ENCODE measurements around the gene OR2A12. TPM values are rescaled to one million over a fixed set of nuclear protein-coding genes. Genes with fewer than 3 reads are reported as not detected.

The OR2A12 gene
- total RNA-seq, 2 donors from 2014 or later = not detected

DNA sequence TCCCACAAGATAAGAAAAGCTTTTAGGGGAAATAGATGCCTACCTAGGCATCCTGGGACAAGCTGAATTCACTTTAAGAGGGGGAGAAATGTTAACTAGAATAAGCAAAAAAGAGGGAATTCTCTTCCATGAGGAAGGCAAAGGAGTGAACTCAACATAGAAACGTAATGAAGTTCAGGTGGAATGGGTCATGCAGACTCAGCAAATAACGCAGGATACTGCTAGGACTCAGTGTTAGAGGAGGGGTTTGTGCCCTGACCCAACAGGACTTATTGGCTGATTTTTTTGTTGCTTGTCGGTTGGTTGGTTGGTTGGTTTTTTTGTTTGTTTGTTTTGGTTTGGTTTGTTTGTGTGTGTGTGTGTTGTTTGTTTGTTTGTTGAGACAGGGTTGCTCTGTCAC is 46.2 kb downstream of the OR2A12 start:
- ATAC-seq (replicated peaks in 1 of 2) = no peak

DNA sequence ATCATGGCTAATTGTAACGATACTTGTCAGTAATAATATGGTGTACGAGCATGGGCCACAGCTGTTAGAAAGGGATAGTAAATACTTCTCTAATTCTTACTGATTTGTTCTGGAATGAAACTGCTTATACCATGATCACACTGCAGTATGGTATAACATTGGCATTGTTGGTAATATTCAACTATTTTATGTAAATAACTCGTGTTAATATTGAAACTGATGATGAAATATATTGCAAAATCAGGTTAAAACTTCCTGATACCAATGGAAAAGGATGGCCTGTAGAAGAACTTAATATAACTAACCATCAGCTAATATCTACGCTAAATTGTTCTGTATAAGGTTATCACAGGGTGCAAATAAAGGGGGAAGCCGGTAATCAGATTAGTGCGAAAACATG is 47.2 kb downstream of the OR2A12 start:
- Mint-ChIP-seq H3K36me3 (ENCODE audit: insufficient read depth in 2 of 2) (no peaks in the 10 kb centered on the region), H3K4me1 (ENCODE audit: low read depth) (no peaks in the 10 kb centered on the region)
- ATAC-seq (replicated peaks in 1 of 2) = no peak

More for the DNA sequence above, 46.2 kb downstream of the OR2A12 start:
- H3K4me1 Mint-ChIP-seq (ENCODE audit: low read depth) = no peaks in the 10 kb centered on the region
- no peak overlapping the region for H3K4me3 Mint-ChIP-seq
- no peaks in the 10 kb centered on the region for H3K9me3 Mint-ChIP-seq
- no peak overlapping the region for H3K27ac Mint-ChIP-seq
- peaks cover 7% of the 10 kb centered on the region for H3K27me3 Mint-ChIP-seq (ENCODE audit: low read depth)
- no peak for DNase-seq
- no peaks in the 10 kb centered on the region for H3K36me3 Mint-ChIP-seq (ENCODE audit: insufficient read depth in 2 of 2)

DNA sequence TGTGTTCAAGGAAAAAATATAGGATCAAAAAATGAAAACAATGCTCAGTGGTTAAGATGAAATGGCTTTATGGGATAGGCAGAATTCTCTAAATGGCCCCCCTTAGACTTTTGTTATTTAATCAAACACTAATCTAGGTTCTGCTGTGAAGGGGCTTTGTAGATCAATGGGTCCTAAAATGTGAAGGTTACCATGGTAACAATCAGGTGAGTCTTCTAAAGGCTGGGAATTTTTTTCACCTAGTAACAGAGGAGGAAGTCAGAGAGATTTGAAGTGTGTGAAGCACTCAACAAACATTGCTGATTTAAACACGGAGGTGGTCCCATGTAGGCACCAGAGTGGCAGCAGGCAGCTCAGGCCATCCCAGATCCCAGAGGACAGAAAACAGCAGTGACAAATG is 48.0 kb downstream of the OR2A12 start:
- H3K36me3 Mint-ChIP-seq (ENCODE audit: insufficient read depth in 2 of 2) = no peaks in the 10 kb centered on the region
- H3K9me3 Mint-ChIP-seq = no peaks in the 10 kb centered on the region
- no peak overlapping the region for H3K27ac Mint-ChIP-seq
- ATAC-seq (replicated peaks in 1 of 2) (no peak), DNase-seq (no peak)
- H3K4me3 Mint-ChIP-seq = no peak overlapping the region
- H3K4me1 Mint-ChIP-seq (ENCODE audit: low read depth) = no peaks in the 10 kb centered on the region
- H3K27me3 Mint-ChIP-seq (ENCODE audit: low read depth) = peaks cover 7% of the 10 kb centered on the region

More for the DNA sequence above, 47.2 kb downstream of the OR2A12 start:
- Mint-ChIP-seq H3K27me3 (ENCODE audit: low read depth) (peaks cover 7% of the 10 kb centered on the region), H3K9me3 (no peaks in the 10 kb centered on the region), H3K27ac (no peak overlapping the region), H3K4me3 (no peak overlapping the region)
- DNase-seq = no peak

DNA sequence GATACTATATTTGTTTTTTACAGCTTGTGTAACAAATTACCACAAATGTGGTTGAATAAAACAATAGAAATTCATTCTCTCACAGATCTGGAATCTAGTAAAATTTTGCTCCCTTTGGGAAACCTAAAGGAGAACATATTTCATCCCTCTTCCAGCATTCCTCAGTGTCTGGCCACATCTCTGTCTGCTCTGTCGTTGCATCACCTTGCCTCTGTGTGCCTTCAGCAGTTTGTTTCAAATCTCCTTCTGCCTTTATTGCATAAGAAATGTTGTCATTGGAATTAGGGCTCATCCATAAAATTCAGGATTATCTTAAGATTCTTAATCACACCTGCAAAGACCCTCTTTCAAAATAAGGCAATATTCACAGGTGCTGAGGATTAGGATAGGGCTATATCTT is 51.4 kb downstream of the OR2A12 start:
- H3K36me3 Mint-ChIP-seq (ENCODE audit: insufficient read depth in 2 of 2) = no peaks in the 10 kb centered on the region
- no peak overlapping the region for H3K27ac Mint-ChIP-seq
- H3K4me1 Mint-ChIP-seq (ENCODE audit: low read depth) = no peaks in the 10 kb centered on the region
- H3K27me3 Mint-ChIP-seq (ENCODE audit: low read depth) = no peaks in the 10 kb centered on the region
- H3K9me3 Mint-ChIP-seq = no peaks in the 10 kb centered on the region
- no peak overlapping the region for H3K4me3 Mint-ChIP-seq
- DNase-seq (no peak), ATAC-seq (replicated peaks in 1 of 2) (no peak)

DNA sequence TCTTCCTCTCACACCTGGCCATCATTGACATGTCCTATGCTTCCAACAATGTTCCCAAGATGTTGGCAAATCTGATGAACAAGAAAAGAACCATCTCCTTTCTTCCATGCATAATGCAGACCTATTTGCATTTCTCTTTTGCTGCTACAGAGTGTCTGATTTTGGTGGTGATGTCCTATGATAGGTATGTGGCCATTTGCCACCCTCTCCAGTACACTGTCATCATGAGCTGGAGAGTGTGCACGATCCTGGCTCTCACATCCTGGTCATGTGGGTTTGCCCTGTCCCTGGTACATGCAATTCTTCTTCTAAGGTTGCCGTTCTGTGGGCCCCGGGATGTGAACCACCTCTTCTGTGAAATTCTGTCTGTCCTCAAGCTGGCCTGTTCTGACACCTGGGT is 56.1 kb downstream of the OR2A12 start:
- H3K4me1 Mint-ChIP-seq (ENCODE audit: low read depth) = no peaks in the 10 kb centered on the region

DNA sequence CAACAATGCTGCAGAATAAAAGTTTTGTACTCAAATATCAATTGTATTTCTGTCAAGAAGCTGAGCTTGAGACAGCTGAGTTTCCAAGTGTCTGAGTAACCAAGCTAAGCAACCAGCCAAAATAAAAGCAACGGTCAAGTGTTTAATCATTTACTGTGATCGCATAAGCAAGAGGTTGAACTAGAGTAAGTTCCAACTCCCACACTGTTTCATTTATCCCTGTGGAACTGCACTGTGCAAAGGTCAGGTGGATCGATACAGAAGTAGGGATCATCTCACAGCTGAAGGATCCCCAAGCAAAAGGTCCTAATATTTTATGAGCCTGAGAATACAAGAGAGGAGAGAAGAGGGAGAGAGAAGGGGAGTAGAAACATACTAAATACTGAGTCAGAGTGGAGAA is 58.3 kb downstream of the OR2A12 start:
- ATAC-seq (replicated peaks in 1 of 2) = no peak
- DNase-seq = no peak
- Mint-ChIP-seq H3K36me3 (ENCODE audit: insufficient read depth in 2 of 2) (peaks cover 7 to 8% of the 10 kb centered on the region in 2 donors), H3K4me3 (no peak overlapping the region), H3K9me3 (peaks cover 14 to 15% of the 10 kb centered on the region in 2 donors), H3K4me1 (ENCODE audit: low read depth) (no peaks in the 10 kb centered on the region), H3K27ac (no peak overlapping the region), H3K27me3 (ENCODE audit: low read depth) (no peaks in the 10 kb centered on the region)

More for the DNA sequence above, 56.1 kb downstream of the OR2A12 start:
- no peak for ATAC-seq (replicated peaks in 1 of 2)
- no peak overlapping the region for H3K27ac Mint-ChIP-seq
- peaks cover 0 to 3% of the 10 kb centered on the region in 2 donors for H3K9me3 Mint-ChIP-seq
- no peak overlapping the region for H3K4me3 Mint-ChIP-seq
- H3K36me3 Mint-ChIP-seq (ENCODE audit: insufficient read depth in 2 of 2) = no peaks in the 10 kb centered on the region
- DNase-seq = no peak
- H3K27me3 Mint-ChIP-seq (ENCODE audit: low read depth) = no peaks in the 10 kb centered on the region

DNA sequence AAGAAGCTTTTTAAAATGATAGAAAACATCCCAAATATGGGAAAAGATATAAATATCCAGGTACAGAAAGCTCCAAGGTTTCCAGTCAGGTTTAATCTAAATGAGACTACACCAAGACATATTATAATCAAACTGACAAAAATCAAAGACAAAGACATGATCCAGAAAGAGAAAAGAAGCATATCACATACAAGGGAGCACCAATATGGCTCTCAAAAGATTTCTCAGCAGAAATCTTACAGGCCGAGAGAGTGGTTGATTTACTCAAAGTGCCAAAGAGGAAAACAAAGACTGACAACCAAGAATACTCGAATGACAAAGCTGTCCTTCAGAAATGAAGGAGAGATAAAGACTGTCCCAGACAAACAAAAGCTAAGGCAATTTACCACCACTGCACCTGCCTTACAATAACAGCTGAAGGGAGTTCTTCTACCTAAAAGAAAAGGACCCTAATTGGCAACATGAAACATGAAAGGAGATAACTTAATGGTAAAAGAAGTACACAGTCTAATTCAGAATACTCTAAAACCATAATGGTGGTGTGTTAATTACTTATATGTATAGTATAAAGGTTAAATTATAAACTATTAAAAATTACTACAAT is 62.2 kb downstream of the OR2A12 start:
- H3K4me1 Mint-ChIP-seq (ENCODE audit: low read depth) = no peaks in the 10 kb centered on the region
- no peak overlapping the region for H3K27ac Mint-ChIP-seq
- DNase-seq = no peak
- H3K4me3 Mint-ChIP-seq = no peak overlapping the region
- no peaks in the 10 kb centered on the region for H3K27me3 Mint-ChIP-seq (ENCODE audit: low read depth)
- ATAC-seq (replicated peaks in 1 of 2) = no peak
- peaks cover 8 to 9% of the 10 kb centered on the region in 2 donors for H3K36me3 Mint-ChIP-seq (ENCODE audit: insufficient read depth in 2 of 2)
- H3K9me3 Mint-ChIP-seq = peaks cover 15 to 16% of the 10 kb centered on the region in 2 donors

Other genes starting within 250 kb of the OR2A12 start
- gene TCAF1, start 184.1 kb upstream of the OR2A12 start, total RNA-seq = 10 to 100 TPM; 13.2 to 18.5 TPM
- not detected for gene OR2F2, start 151.0 kb upstream of the OR2A12 start, total RNA-seq
- gene OR2F1, start 131.4 kb upstream of the OR2A12 start, total RNA-seq = not detected
- gene OR6B1, start 86.0 kb upstream of the OR2A12 start, total RNA-seq = not detected
- not detected for gene OR2A5, start 37.3 kb upstream of the OR2A12 start, total RNA-seq
- not detected for gene OR2A25, start 16.5 kb upstream of the OR2A12 start, total RNA-seq
- not detected for gene OR2A2, start 23.3 kb downstream of the OR2A12 start, total RNA-seq
- not detected for gene OR2A14, start 36.9 kb downstream of the OR2A12 start, total RNA-seq
- gene CTAGE4, start 97.2 kb downstream of the OR2A12 start, total RNA-seq = 1 to 10 TPM; 1.5 to 4.2 TPM
- 1 to 10 TPM; 3.8 to 7.4 TPM for gene ARHGEF35, start 109.6 kb downstream of the OR2A12 start, total RNA-seq
- gene OR2A42, start 153.3 kb downstream of the OR2A12 start, total RNA-seq = not detected
- gene OR2A7, start 178.5 kb downstream of the OR2A12 start, total RNA-seq = 1 to 10 TPM; 2.0 to 5.4 TPM
- gene CTAGE8, start 183.0 kb downstream of the OR2A12 start, total RNA-seq = 1 to 10 TPM in 1 of 2 donors, not detected in 1; 1.5 TPM
- not detected for gene OR2A1, start 226.1 kb downstream of the OR2A12 start, total RNA-seq

All from activated T-cell treated with anti-CD3 and anti-CD28 coated beads, Interleukin-2, amount 50 U/mL, for 72 hours (primary cell).